GM12874 (cell line): ENCODE data around the gene AQP5.

Source experiments
- CTCF ChIP-seq: IDR thresholded peaks from 2 replicates; pipeline ENCODE4 v1.5.1; 2011; ENCODE audit warnings: low read depth, mild to moderate bottlenecking, control low read depth, low read length, moderate library complexity; ENCODE audit not compliant: insufficient read depth

Gene AQP5

GRCh38 chr12:49961111-49961922 lies at the start of gene AQP5:
TSS of gene AQP5 (plus strand) at chr12:49961872. CDS start at chr12:49962018, 146 bp downstream.
- no peak for TF ChIP-seq CTCF

GRCh38 chr12:49912345-49913255 lies 49.1 kb upstream of the AQP5 start:
- no peak for TF ChIP-seq CTCF

- TF ChIP-seq CTCF, result no peak
Observed at GRCh38 chr12:49916129-49916919, 45.3 kb upstream of the AQP5 start.

GRCh38 chr12:49917166-49917787 lies 44.4 kb upstream of the AQP5 start:
- TF ChIP-seq CTCF, result no peak

GRCh38 chr12:49917788-49918173 lies 43.9 kb upstream of the AQP5 start:
- no peak for TF ChIP-seq CTCF

- no peak for TF ChIP-seq CTCF
Observed at GRCh38 chr12:49920241-49920914, 41.3 kb upstream of the AQP5 start.
